ENCODE measurements around the gene CFAP61.

The CFAP61 gene

GRCh38 chr20:20188647-20189046 lies 136.3 kb downstream of the CFAP61 start:
- DNase-seq: no peak

DNA sequence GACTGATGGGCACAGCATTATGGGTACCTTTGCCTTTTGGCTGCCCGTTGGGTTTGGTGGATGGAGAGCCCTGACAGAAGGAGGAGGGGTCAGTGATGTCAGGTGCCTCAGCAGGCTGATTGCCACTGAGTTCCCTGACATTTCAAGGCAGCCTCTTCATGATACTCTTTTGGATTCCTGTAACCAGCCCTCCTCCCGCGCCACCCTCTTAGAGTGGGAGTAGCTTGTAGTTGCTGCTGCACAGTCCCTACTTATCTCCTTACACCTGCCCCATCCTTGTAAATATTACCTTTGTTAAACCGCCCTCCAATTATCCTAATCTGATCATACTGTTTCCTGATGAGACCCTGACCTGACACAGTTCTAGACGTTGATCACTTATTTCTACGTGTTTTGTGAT lies 140.0 kb downstream of the CFAP61 start:
- DNase-seq: no peak

DNA sequence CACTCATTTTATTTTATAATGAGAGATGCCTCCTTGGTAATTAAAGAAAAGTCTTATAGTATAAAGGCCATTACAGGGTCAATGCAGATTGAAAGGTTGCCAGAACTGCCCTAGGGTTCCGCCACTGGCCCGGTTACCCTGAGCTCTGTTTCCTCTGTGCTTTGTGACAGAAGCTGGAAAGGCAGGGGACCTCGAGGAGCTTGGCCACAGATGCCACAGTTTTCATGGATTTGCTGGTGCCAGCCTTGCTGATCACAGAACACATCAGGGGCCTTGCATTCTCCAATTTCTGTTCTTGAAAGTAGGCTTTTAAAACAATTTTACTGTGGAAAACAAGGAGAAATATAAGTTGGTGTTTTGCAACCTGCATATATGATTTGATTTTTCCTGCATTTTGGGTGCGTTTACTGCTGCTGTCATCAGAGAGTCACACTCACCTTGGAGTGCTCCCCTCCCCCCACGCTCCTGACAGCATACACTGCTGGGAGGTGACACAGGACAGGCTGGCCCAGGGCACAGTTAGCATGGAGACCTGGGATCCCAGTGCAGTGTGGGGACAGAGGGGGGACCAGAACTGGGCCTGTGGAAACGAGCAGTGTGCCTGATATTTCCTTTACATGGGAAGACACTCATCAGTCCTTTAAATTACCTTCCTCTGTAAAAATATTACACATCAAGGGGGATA lies 142.8 kb downstream of the CFAP61 start:
- DNase-seq: no peak

DNA sequence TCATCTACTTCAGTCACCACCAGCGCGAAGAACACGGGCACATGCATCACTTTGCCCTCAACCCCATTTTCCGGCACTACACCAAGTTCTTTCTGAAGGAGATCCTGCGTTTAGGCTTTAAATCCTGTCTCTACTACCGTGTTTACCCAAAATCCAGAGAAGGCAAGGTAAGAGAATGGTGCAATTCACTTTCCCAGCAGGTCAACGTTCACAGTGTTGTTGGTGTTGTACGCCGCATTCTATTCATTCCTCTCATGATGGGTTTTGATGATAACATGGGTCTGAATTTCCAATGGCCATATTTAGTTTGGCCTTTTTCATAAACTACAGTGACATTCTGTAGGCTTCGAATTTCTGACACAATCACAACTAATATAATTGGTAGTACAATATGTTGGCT lies 144.3 kb downstream of the CFAP61 start:
- DNase-seq: no peak

GRCh38 chr20:20198011-20198410 lies 145.7 kb downstream of the CFAP61 start:
- DNase-seq: no peak

GRCh38 chr20:20199361-20200160 lies 147.2 kb downstream of the CFAP61 start:
- DNase-seq: no peak

DNA sequence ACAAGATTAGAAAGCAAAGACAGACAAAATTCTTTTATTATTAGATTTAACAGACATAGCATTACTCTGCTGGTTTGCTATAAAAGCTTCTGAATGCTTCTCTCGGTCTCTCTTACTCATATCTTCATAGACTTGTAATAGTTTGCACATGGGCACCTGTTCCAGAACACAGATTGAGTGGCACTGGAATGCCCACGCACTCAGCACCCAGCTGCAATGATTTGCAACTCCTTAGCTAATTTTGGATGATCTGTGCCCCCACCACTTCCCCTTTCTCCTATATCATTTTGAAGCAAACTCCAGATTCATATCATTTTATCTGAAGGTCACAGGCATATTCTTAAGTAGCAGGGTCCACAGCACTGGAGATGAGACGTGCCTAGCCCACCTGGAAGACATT lies 148.8 kb downstream of the CFAP61 start:
- no peak for DNase-seq

DNA sequence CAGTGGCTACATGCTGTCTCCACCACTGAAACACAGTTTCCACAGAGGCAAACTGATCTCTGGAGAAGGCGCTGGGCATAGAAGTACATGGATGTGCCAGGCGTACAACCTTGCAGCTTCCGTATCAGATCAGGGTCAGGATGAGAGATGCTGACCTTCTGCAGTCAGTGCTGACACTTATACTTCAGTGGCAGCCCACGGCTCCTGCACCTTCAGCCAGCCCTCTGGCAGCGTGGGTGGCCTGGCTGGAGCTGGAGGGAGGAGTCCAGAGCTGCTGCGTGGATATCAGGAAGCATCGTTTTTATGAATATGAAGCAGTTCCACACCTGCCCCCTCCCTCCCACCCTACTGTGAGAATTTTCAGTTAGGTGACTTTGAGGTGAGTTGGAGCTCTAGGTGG lies 149.3 kb downstream of the CFAP61 start:
- DNase-seq: no peak

- DNase-seq: no peak
These were observed 150.4 kb downstream of the CFAP61 start for GRCh38 chr20:20202768-20203167.

DNA sequence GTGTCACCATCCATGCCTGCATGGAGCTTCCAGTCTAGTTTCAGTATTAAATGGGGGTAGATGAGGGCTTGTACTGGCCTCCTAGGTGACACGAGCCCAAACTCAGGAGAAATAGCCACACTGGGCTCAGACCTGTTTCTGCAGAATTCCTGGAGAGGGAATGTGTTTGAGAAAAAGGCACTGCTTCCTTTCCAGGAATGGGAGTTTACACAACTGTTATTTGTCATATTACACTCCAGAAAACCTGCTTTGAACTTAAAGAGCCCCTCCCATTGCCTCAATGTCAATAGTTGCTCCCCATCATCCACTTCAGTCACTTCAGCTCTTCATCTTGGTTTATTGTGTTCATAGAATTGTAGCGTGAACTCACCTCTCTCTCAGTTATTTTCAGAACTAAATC lies 151.5 kb downstream of the CFAP61 start:
- no peak for DNase-seq

DNA sequence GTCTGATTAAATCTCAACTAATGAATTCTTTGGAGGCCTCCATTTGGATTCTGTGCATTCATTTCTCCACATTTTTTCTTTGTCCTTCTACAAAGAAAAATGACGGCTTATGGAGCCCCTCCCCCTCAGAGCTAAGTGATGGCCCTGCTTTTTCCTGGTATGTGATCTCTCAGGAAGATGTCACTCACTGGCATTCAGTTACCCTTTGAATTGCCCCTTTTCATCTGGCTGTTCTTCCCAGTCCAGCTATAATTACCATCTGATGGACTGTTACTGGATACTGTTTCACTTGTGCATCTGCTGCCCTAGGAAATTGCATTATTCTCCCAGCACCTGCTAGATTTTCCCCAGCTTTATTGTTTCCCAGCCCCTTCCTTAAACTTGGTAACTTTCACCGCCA lies 151.9 kb downstream of the CFAP61 start:
- DNase-seq: no peak

- no peak for DNase-seq
These were observed 153.0 kb downstream of the CFAP61 start for GRCh38 chr20:20205141-20205861.

DNA sequence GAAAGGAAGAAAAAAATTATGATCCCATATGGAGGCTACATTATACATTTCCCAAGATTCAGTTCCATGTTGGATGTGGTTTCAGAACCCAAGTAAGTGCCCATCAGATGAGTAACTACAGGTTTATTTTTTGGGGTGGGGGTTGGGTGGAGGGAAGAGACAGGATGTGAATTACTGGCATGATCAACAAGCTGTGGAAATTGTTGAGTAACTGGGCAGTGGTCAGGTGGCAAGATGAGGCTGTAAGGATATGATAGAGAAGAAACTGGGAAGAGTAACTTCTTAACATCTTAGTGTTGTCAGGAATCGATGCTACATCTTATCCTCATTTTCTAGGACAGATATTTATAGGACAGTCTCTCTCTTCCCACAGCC lies 153.5 kb downstream of the CFAP61 start:
- no peak for DNase-seq

- no peak for DNase-seq
These were observed 154.5 kb downstream of the CFAP61 start for GRCh38 chr20:20206788-20207187.

- DNase-seq: no peak
These were observed 155.0 kb downstream of the CFAP61 start for GRCh38 chr20:20207291-20207690.

- no peak for DNase-seq
These were observed 155.5 kb downstream of the CFAP61 start for GRCh38 chr20:20207872-20208271.

DNA sequence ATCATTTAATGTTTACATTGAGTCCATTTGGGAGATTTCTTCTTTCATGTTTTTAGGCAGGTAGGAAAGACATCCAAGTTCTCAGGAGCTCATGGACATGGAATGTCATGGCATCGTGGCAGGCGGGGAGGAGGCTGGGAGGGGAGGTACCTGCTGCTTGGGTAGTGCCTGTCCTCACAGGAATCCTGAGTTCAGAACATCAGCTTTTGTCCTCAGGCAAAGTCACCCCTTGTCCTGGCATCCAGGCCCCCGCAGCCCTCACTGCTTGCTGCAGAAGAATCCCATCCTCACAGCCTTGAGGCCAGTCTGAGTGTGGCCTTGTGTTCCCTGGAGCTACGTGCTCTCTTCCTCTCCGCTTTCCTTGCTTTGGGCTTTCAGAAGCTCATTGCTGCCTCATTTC lies 157.4 kb downstream of the CFAP61 start:
- no peak for DNase-seq

- no peak for DNase-seq
These were observed 158.0 kb downstream of the CFAP61 start for GRCh38 chr20:20210327-20210726.

GRCh38 chr20:20210943-20211273 lies 158.6 kb downstream of the CFAP61 start:
- DNase-seq: no peak

DNA sequence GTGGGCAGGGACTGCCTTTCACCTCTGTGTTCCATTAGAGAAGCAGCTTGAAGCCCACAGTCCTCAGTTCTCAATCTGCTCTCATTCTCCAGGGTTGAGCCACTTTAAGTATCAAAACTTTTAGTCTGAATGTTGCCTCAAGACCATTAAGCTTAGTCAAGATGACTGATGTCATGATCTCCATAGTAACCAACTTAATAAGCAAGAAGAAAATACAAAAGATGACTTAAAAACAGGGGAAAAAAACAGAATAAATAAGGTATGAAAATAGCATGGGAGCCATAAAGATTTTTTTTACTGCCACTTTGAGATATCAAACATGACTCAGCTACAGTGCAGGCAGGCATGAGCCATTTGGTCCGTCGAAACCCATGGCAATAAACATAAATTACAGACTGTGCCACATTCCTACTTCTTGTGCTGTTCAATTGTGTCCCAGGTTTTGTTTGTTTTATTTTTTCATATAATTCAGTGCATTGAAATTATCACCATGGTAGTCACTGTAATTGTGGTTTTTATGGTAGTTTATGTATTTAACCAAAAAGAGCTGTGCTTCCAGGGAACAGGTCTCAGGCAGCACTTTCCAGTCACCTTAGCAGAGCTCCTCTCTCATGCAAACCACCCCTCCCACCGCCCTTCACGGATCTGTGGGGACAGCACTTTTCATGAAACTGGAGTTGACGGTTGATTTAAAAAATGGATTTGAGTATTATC lies 159.1 kb downstream of the CFAP61 start:
- DNase-seq: no peak

DNA sequence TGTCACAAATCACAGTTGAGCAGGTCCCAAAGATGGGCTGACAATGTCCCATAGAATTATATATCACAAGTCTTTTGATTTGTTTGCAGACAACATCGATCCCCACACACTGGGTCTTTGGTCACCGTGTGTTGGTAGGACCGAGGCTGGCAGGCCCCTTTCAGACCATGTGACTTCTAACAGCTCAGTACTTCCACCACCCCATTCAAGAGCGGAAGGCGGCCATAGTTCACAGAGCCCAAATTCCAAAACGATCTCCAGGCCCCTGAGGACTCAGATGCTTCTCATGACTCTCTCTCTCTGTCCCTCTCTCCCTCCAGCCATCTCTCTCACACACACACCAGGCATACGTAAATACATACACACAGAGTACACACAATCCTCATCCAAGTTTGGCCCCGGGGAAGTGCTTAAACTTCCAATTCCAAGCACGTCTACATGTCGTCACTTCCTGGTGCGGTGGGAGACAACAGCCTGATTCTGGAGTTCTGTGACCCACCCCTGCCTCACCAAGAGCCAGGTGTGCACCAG lies 159.7 kb downstream of the CFAP61 start:
- DNase-seq: no peak

DNA sequence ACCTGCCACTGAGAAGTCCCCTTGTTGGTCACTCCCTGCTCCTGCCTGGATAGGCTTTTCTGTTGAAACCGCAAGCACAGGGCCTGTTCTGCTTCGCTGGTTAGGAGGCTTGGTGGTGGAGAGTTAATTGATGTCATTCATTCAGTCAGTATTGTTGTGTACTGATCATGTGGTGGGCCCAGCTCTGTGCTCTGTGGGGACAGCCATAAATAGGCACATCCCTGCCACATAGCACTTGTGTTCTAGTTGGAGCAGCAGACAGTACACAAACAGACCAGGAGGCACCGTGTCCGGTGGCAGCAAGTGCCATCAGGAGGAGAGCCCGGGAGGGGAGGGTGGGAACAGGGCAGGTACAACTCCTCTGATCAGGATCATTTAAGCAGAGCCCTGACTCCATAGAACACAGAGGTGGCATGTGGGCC lies 160.4 kb downstream of the CFAP61 start:
- DNase-seq: no peak

GRCh38 chr20:20213526-20214121 lies 161.3 kb downstream of the CFAP61 start:
- no peak for DNase-seq

All from stimulated activated naive CD4-positive, alpha-beta T cell treated with Interleukin-2 at 50 U/mL for 16 hours (primary cell).